NK-92 treated with Interleukin-12 subunit alpha and Interleukin-12 subunit beta, amount 100 ng/mL, for 24 hours (cell line): Measurements from ENCODE around the gene LPIN1.
"Not testable (repeated sequence)": the region's sequence is repeated elsewhere in the genome, so short reads cannot be mapped to it uniquely, and the experiment has no call there.

Experiments
- DNase-seq: peaks from one replicate; lab custom pipeline; 2025; lab: John Stamatoyannopoulos, UW

The LPIN1 gene

DNA sequence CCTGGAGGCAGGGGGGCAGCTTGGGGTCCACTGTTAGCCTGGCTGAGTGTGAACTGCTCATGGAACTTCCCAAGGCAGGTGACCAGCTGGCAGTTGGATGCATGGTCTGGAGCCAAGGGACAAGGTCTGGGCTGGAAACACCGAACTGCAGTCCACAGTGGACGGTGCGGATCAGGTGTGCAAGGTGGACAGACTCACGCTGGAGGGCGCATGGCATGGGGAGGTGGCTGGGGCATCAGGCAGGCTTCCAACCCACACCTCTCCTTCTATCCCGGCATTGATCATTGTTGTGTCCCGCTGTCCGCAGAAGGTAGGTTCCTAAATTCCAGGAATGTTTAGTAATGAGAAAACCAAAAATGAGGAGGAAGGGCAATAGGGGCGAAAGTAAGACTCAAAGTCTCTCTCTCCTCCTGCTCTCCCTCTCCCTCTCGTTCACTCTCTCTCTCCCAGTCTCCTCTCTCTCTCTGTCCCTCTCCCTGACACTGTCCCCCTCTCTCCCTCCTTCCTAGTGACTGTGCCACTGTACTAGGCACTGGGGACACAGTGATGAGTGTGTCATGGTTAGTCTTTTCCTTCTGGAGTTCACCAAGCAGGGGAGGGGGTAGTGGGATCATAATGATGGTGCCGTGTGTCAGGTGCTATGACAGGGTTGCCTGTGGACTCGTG lies 30.3 kb upstream of the LPIN1 start:
- no peak for DNase-seq

DNA sequence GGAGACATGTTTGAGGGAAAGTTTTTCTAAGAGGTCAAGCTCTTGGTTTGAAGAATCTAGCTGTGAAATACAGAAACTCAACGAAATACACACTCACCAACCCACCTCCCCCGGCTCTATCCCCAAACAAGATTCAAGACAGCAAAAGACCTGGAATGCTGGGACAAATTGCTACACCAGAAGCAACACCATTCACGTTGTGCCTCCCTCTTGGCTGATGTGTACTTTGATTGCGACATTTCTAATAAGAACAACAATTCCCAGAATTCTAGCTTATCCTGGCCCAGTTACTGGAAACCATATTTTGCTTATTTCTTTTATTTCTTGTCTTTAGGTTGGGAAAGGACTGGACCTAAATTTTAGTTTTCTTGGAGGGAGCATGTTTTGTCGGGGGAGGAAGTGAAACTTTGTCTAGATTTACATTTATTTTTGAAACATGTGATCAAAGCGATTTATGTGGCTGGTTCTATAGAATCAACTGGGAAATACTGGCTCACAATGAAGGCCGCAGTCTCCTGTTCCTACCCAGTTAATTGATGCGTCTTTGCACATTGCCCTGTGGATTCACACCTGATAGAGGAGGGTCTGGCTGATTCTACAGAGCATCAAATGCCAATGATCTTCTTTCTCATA lies 29.6 kb upstream of the LPIN1 start:
- DNase-seq: no peak

DNA sequence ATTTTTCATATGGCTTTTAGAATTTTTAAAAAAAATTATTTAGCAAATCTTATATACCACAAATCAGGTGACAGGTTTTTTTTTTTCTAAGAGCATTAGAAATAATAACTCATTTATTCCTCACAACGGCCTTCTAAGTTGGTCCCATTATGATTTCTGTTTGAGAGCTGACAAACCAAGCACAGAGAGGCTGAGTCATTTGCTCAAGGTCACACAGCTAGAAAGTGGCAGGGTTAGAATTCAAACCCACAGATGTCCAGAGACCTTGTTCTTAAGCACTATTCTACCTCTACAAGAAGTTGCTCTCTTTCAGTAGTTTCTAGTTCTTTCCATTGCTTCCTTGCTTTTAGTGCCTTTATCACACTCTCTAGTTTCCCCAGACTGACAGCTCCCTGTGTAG lies 28.8 kb upstream of the LPIN1 start:
- DNase-seq: no peak

DNA sequence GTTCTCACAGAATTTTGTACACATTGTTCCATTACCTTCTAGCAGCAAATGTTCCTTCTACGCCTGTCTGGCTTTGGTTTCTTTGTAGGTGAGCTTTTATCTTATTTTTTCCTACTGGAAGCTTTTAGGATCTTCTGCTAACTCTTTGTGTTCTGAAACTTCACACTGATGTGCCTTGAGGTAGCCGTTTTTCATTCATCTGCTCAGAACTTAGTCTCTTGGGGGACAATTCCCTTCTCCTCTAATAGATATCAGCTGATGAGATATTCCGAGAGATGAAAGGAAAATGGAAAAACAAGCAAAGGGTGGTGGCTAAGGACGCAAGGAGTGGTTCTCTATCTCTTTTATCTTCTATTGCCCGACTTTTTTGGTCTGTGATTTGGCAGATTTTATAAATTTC lies 27.8 kb upstream of the LPIN1 start:
- DNase-seq: no peak

DNA sequence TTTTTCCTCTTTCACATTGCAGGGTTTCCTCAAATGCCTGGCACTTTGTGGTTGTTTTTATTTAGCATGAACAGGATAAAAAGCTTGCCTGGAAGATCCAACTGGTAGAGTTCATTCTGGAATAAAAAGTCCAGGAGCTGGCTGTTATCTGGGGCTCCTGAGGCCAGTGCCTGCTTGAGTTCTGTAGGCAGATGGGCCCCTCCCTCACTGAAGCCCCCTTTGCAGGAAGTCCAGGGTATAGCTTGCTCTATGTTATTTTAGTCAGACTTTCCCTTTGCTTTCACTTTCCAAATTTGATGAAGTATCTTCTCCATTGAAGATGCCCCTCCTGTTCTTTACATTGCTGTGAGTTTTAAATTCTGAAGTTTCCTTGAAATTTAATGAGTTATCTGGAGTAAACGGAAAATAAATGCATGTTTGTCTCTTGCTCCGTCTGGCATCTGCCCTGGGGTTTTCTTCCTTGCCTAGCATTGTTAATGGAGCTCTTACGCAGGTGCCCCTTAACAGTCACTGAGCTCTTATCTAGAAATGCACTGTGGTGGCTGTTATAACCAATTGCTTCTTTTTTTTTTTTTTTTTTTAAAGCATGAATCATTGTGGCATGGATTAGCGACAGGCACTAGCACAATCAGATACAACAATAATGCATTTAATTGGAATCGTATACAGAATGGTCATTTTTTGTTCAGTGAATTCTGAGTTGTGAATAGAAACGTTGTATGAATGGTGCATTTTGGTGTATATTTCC lies 27.0 kb upstream of the LPIN1 start:
- DNase-seq: no peak

DNA sequence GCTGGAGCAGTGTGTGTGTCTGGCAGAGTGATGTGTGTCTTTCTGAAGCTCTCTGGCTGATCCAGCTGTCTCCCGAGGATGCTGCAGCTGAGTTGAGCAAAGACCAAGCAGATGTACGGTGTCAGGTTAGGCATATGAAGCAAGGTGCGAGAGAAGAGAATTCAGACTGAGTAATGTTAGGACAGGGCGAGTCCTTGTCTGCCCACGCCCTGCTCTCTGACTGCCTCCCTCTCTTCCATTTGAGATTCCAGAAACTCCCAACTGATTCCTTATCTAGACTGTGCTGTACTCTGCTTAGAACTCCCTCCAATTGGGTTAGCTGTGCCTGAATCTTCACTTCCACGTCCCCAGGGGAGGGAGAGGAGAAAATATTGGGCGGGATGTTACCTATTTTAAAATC lies 25.7 kb upstream of the LPIN1 start:
- no peak for DNase-seq

DNA sequence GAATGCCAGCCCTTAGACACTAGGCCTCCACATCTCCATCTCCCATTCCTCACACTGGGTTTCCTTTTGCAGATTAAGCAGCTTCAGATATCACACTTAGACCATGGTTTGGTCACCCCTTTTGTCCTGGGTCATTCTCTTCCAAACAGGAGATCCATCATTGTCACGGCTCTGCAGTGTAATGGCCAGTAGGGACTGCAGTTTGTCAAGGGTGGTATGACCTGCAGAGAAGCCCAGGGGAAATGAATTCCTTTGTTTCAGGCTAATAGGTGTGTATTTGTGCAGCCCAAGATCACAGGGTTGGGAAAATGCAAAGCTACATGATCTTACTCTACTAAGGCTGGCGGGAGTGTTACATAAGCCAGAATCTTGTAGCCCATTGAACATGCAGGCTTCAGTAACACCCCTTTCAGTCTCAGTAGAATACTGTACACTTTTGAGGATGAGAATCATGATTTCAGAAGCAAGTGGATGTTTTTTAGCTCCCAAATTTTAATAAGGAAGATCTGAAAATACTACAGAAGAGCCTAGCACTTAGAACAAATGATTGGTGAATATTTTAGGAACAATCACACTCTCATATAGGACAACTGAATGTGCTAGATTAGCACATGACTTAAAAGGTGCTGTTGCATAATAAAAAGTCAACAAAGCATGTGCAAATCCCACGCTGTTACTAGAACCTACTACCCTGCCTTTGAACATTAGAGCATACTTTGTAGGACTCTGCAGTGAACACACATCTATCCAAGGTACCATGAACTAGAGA lies 24.0 kb upstream of the LPIN1 start:
- no peak for DNase-seq

DNA sequence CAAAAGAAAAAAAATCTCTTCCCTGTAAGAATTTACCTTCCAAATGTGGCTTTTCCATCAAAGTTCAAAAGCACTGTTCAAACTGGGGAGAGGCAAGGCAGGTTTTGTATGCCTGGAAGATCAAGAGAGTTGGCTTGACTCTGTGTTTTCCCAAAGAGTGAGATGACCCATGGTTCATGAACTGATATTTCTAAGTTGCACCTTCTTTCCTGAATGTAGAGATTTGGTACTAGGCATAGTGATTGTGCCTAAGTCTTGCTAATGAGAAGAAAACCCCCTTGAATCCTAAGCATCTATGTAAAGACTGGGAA lies 23.4 kb upstream of the LPIN1 start:
- DNase-seq: no peak

DNA sequence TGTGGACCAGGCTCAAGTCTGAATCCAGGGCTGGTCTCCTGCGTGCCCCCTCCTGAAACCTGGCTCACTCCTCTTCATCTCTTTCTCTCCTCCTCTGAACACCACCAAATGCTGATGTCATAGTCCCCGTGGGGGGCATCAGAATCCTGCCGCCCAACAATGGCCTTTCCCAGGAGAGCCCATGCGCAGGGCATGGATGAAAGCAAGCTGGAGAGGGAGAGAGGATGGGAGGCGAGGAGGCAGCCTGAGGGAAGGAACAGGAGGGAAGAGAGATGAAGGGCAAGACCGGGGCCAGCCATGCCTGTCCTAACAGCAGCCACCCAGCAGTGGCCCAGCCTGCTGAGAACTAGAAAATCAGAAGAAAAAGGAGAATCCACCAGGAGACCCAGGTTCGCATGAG lies 22.3 kb upstream of the LPIN1 start:
- DNase-seq: no peak

DNA sequence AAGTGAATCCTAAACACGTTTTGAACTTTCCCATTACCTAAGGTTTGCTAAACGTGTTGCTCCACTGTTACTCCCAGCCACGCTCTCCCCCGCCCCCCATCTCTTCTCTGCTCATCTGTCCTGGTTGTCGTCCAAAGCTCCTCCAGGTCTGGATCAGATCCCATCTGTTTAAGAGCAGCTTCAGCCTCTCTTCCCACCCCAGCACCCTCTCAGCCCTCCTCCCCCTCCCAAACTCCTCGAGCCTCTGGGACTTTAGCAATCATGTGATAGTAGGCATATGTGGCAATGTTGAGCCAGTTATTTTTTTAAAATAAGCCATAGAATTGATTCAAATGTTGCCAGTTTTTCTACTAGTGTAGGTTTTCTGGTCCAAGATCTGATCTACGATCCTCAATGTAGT lies 20.0 kb upstream of the LPIN1 start:
- no peak for DNase-seq

DNA sequence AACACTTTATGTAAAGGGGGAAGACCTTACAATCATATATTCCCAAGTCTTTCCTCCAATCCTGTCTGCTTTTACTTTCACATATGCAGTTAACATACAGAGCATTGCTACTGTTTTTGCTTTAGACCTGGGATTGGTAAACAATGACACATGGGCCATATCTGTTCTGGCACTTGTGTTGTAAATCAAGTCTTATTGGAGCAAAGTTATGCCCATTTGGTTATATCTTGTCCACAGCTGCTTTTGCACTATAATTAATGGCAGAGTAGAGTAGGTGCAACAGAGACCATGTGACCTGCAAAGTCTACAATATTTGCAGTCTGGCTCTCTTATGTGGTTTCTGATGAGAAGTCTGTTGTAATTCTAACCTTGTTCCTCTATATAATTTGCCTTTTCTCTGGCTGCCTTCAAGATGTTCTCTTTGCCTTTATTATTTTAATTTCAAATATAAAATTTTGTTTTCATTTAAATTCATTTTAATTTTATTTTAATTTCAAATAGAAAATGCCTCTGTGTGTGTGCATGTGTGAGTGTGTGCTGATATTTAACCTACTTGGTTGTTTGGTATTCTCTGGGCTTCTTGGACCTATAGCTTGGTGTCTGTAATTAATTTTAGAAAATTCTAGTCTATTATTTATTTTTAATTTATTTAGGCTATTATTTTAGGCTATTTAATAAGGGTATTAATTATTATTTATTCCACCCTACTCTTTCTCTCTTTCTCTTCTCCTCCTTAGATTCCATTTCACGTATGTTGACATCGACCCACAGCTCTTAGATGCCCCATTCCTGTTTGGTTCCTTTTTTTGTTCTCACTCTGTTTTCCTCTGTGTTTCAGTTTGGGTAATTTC lies 16.8 kb upstream of the LPIN1 start:
- DNase-seq: no peak

DNA sequence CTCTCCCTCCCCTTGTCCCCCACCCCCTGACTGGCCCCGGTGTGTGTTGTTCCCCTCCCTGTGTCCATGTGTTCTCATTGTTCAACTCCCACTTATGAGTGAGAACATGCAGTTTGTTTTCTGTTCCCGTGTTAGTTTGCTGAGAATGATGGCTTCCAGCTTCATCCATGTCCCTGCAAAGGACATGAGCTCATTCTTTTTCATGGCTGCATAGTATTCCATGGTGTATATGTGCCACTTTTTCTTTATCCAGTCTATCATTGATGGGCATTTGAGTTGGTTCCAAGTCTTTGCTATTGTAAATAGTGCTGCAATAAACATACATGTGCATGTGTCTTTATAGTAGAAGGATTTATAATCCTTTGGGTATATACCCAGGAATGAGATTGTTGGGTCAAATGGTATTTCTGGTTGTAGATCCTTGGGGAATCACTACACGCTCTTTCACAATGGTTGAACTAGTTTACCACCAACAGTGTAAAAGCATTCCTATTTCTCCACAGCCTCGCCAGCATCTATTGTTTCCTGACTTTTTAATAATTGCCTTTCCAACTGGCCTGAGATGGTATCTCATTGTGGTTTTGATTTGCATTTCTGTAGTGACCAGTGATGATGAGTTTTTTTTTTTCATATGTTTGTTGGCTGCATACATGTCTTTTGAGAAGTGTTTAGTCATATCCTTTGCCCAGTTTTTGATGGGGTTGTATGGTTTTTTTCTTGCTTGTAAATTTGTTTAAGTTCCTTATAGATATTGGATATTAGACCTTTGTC lies 15.0 kb upstream of the LPIN1 start:
- DNase-seq: not testable (repeated sequence)

DNA sequence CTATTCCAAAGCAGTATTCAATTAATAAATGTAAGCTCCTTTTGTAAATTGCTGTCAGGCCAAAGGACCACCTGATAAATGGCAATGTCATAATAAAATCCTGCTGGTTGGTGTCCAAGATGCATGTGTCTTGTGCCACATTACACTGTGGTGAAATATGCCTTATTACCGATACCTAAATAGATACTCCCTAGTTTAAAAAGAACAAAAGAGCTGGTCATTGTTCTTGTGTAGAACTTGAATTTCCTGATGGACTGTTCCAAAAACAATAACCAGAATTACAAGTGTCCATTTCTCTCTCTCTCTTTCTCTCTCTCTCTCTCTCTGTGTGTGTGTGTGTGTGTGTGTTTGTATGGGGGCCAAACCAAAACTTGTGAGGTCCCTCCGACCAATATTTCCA lies 13.8 kb upstream of the LPIN1 start:
- DNase-seq: no peak

DNA sequence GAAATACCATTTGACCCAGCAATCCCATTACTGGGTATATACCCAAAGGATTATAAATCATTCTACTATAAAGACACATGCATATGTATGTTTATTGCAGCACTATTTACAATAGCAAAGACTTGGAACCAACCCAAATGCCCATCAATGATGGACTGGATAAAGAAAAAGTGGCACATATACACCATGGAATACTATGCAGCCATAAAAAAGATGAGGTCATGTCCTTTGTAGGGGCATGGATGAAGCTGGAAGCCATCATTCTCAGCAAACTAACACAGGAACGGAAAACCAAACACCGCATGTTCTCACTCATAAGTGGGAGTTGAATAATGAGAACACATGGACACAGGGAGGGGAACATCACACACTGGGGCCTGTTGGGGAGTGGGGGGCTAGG lies 8.6 kb upstream of the LPIN1 start:
- not testable (repeated sequence) for DNase-seq

DNA sequence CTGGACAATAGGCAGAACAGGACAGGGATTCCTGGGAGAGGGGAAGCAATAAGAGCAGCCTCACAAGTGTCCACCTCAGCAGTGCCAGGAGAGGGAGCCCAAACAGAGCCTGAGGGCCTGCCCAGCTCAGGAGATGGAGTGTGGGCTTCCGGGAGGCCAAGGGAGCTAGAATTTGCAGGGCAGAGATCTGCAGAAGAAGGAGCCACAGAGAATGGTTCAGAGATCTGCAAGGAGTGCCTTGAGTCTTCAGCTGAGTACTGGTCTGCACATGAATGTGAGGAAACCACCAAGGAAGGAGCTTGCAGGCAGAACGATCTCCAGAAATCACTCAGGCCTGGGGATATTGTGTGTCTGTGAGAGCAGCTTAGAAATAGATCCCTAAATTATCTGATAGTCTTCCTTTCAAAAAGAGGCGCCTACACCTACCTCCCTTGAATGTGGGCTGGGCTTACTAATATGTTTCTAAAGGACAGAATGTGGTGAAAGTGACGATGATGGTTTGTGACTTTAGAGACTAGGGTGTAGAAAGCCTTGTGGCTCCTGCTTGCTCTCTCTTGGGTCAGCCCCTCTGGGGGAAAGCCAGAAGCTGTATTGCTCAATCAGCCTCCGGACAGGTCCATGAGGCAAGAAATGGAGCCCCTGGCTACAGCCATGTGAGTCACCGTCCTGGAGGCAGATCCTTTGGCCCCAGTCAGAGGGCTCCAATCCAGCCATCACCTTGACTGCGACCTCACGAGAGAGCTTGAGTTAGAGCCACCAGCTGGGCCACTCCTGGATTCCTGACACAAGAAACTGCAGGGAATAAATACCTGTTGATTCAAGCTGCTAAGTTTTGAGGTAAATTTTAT lies 7.6 kb upstream of the LPIN1 start:
- no peak for DNase-seq

DNA sequence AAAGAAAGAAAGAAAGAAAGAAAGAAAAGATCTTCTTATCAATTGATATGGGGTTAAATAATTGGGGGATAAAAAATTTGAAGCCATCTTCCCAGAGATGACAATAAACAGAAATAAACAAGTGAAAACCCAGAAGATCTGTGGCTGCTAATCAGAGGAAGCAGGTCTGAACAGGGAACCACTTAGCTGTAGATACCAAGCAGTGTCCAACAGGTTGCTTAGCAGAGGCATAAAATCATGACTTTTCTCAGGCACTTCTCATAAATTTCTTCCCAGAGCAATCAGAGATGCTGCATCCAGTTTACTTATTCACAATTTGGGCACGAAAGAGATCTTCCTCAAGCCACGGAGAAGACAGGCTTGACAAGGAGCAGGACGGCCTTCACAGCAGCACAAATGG lies 5.7 kb upstream of the LPIN1 start:
- DNase-seq: no peak

DNA sequence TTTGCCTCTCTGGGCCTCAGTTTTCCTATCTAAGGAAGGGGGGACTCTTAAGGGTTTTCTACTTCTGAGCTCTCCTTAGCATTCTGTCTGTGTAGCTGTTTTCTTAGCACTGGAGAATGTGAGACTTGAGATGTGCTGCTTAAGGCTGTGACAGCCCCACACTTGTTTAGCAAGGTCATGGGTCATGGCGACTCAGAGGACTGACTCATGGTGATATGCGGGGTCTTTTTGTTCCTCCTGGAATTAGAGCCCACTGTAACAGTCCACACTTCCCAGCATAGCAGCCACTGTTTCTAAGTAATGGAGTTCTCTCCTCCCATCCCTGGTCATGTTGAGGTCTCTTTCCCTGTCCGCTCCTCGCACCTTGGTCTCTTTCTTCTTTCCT lies 4.1 kb upstream of the LPIN1 start:
- DNase-seq: no peak

DNA sequence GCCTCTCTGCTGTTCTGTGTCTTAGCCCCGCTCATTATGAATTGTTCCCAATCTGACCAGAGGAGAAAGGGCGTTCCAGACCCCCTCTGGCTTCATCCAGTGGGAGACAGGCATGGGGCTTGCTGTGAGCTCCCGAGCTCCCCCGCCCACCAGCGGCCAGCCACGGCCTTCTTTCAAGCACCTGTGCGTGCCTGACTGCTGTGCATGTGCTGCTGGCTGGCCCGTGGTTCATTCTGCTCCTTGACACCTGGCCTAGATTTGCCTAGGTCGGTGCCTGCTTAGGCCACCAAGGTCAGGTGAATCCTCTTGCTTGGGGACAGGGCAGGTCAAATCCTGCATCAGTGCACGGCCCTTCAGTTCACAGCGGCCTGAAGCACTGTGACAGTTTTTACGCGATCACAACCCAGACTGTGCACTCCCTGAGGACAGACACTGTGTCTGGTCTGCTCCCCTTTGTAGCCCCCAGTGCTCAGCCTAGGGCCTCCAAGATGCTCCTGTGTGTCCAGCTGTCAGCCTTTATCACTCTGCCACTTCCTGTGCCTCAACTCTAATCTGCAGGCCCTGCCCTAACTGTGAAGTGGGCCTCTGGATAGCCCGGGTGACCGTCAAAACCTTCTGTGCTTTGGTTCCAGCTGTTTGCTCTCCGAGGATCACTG lies 3.6 kb upstream of the LPIN1 start:
- no peak for DNase-seq

DNA sequence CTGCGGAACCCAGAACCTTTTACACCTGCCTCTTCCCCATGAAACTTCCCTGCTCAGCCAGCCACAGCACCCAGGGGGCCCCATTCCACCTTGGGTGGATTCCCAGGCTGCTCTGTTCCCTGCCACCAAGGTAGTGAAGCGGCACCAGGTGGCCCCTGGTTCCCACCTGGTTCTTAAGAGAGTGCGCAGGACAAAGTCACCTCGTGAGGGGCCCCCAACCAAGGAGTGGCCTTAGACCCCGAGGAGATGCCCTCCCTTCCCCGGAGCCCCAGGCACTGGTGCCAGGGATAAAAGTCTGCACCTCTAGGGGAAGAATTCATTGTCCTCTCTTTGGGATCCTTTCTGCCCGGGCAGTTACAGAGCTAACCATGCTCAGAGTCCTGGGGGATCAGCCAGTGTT lies 3.1 kb upstream of the LPIN1 start:
- no peak for DNase-seq
